ENCODE measurements around the gene GSTCD.

DNA sequence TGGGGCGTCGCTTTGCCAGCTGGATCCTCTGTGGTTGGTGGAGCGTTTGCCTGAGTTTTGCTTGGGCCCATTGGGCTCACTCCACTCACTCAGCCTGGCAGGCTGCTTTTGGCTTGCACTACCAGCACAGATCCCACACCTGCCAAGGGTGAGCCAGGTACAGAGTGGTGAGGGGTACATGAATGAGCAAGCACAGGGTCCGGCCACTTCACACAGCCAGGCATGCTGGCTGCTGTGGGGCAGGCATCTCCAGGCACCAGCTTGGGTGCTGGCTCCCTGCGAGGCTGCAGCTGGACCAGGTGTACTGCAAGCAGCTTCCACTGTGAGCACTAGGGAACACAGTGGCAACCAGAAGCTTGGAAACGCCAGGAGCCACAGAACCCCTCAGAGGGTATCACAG is 126.6 kb downstream of the GSTCD start:
- TF ChIP-seq, protein P1, sequence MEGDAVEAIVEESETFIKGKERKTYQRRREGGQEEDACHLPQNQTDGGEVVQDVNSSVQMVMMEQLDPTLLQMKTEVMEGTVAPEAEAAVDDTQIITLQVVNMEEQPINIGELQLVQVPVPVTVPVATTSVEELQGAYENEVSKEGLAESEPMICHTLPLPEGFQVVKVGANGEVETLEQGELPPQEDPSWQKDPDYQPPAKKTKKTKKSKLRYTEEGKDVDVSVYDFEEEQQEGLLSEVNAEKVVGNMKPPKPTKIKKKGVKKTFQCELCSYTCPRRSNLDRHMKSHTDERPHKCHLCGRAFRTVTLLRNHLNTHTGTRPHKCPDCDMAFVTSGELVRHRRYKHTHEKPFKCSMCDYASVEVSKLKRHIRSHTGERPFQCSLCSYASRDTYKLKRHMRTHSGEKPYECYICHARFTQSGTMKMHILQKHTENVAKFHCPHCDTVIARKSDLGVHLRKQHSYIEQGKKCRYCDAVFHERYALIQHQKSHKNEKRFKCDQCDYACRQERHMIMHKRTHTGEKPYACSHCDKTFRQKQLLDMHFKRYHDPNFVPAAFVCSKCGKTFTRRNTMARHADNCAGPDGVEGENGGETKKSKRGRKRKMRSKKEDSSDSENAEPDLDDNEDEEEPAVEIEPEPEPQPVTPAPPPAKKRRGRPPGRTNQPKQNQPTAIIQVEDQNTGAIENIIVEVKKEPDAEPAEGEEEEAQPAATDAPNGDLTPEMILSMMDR (IDR thresholded peaks at IDR 0.05), result no peak
- TF ChIP-seq POLR2A (IDR thresholded peaks at IDR 0.05), result no peak
